GM12878 (cell line): ENCODE results near the gene SMIM20. TPM values are rescaled to one million over a fixed set of nuclear protein-coding genes. Genes with fewer than 3 reads are reported as not detected.

ENCODE experiments used
- ATAC-seq: fragments of 200-7000 bp; cut with Tn5 transposase; 3 replicates; pipeline ENCODE4 v1.9.1; 2020; ENCODE audit warnings: mild to moderate bottlenecking, moderate library complexity
- BruUV-seq: library from RNA; stranded (reverse); fragments of 400-500 nt; replicated peaks from 2 replicates; lab custom pipeline; 2021; lab: Mats Ljungman, UMichigan
- CTCF ChIA-PET: fragments of 300-600 bp; sonication (Branson Sonifier 250); formaldehyde crosslinking; extraction: SDS; loops from one replicate; lab custom pipeline; 2021; ENCODE audit warnings: inconsistent platforms; lab: Yijun Ruan, JAX
- POLR2A ChIA-PET: fragments of 350-600 bp; formaldehyde crosslinking; extraction: SDS; loops from one replicate; lab custom pipeline; 2021; ENCODE audit warnings: inconsistent platforms; lab: Charles Lee
- RAD21 ChIA-PET: fragments of 300-600 bp; sonication (Branson Sonifier 250); formaldehyde crosslinking; loops from one replicate; lab custom pipeline; 2023; ENCODE audit warnings: antibody characterized with exemption; ENCODE audit not compliant: unreplicated experiment; lab: Charles Lee
- SMC1A ChIA-PET: fragments of 300-600 bp; sonication (Branson Sonifier 250); formaldehyde crosslinking; loops from one replicate; lab custom pipeline; 2023; ENCODE audit not compliant: unreplicated experiment, uncharacterized antibody; lab: Charles Lee
- DNase-seq: peaks from one replicate; pipeline ENCODE4 v3.0.0-alpha.2; 2011; ENCODE audit warnings: low read depth, low spot score
- FAIRE-seq: peaks from 3 replicates; lab custom pipeline; 2011; peaks lifted over from hg19 to GRCh38; lab: Jason Lieb, UNC
- H2AFZ ChIP-seq: 2 replicates; pipeline ENCODE4 v1.6.0; 2011; ENCODE audit warnings: low read depth, low read length, control low read depth; ENCODE audit not compliant: control insufficient read depth
- H3K27ac ChIP-seq: 2 replicates; pipeline ENCODE4 v1.5.1; 2011; ENCODE audit warnings: control low read depth; ENCODE audit not compliant: control insufficient read depth, insufficient read depth
- H3K27me3 ChIP-seq, 2 experiments: replicated peaks in 1 of 2; 2 replicates each; pipeline versions ENCODE4 v1.6.0 to v1.6.1; 2011; ENCODE audit warnings: low read length in 1 of 2; ENCODE audit not compliant: control insufficient read depth in 2 of 2, insufficient read depth in 2 of 2
- H3K36me3 ChIP-seq, 2 experiments: 2 replicates each; pipeline ENCODE4 v1.5.1; 2011; ENCODE audit warnings: low read length in 1 of 2; ENCODE audit not compliant: control insufficient read depth in 2 of 2, insufficient read depth in 2 of 2
- H3K4me1 ChIP-seq: 2 replicates; pipeline ENCODE4 v1.6.1; 2011; ENCODE audit warnings: mild to moderate bottlenecking, low read length, moderate library complexity, mixed read lengths; ENCODE audit not compliant: control insufficient read depth, insufficient read depth
- H3K4me2 ChIP-seq: 2 replicates; pipeline ENCODE4 v1.6.0; 2011; ENCODE audit warnings: control low read depth; ENCODE audit not compliant: control insufficient read depth, insufficient read depth
- H3K4me3 ChIP-seq: fragments of 200-600 bp; sonication (generic); 2 replicates; pipeline ENCODE4 v1.5.1; 2016
- H3K79me2 ChIP-seq: 2 replicates; pipeline ENCODE4 v1.6.0; 2011; ENCODE audit warnings: low read length; ENCODE audit not compliant: control insufficient read depth, insufficient read depth
- H3K9ac ChIP-seq: 2 replicates; pipeline ENCODE4 v1.8.0; 2011; ENCODE audit warnings: low read length, control low read depth, mixed read lengths; ENCODE audit not compliant: control insufficient read depth, insufficient read depth
- H3K9me3 ChIP-seq: replicated peaks from 3 replicates; pipeline ENCODE4 v1.5.1; 2011; ENCODE audit warnings: mild to moderate bottlenecking, low read length; ENCODE audit not compliant: control insufficient read depth, insufficient read depth
- H4K20me1 ChIP-seq: 2 replicates; pipeline ENCODE4 v1.6.0; 2011; ENCODE audit not compliant: control insufficient read depth, insufficient read depth
- ATF3 ChIP-seq: IDR thresholded peaks from 2 replicates; pipeline ENCODE4 v1.6.1; 2011; ENCODE audit warnings: low read depth, mild to moderate bottlenecking, low read length, moderate library complexity, borderline replicate concordance; ENCODE audit errors: extremely low read depth
- BACH1 ChIP-seq: fragments of 450-650 bp; IDR thresholded peaks from 2 replicates; pipeline ENCODE4 v1.6.1; 2017; ENCODE audit warnings: mild to moderate bottlenecking, borderline replicate concordance
- CBX5 ChIP-seq: sonication (generic); IDR thresholded peaks from 2 replicates; pipeline ENCODE4 v1.6.1; 2016; ENCODE audit warnings: low read depth, moderate library complexity, mild to moderate bottlenecking, inconsistent platforms
- CREM ChIP-seq: IDR thresholded peaks from 2 replicates; pipeline ENCODE4 v1.6.1; 2014; ENCODE audit warnings: antibody characterized with exemption, low read depth
- HDAC6 ChIP-seq: fragments of 200-600 bp; sonication (generic); IDR thresholded peaks from one replicate; pipeline ENCODE4 v1.8.0; 2017; ENCODE audit warnings: antibody characterized with exemption; ENCODE audit not compliant: unreplicated experiment
- IRF3 ChIP-seq: fragments of 450-650 bp; IDR thresholded peaks from 2 replicates; pipeline ENCODE4 v1.6.1; 2014; ENCODE audit warnings: mild to moderate bottlenecking
- IRF4 ChIP-seq: IDR thresholded peaks from 2 replicates; pipeline ENCODE4 v1.6.1; 2011; ENCODE audit warnings: low read depth, low read length
- MTA2 ChIP-seq: fragments of 450-650 bp; IDR thresholded peaks from 2 replicates; pipeline ENCODE4 v1.6.1; 2016; ENCODE audit warnings: low read depth, mild to moderate bottlenecking, moderate library complexity
- PAX8 ChIP-seq: fragments of 450-650 bp; IDR thresholded peaks from 2 replicates; pipeline ENCODE4 v1.6.1; 2017; ENCODE audit warnings: mild to moderate bottlenecking, moderate library complexity
- REST ChIP-seq: IDR thresholded peaks from 2 replicates; pipeline ENCODE4 v1.6.1; 2012; ENCODE audit warnings: mild to moderate bottlenecking, low read depth, low read length
- SMAD5 ChIP-seq: IDR thresholded peaks from 2 replicates; pipeline ENCODE4 v1.6.1; 2016; ENCODE audit warnings: antibody characterized with exemption, low read depth
- TCF7 ChIP-seq: IDR thresholded peaks from 2 replicates; pipeline ENCODE4 v1.6.1; 2014; ENCODE audit warnings: antibody characterized with exemption, borderline replicate concordance
- WGBS: methylation state at CpG from one replicate; pipeline ENCODE4 v1.1.6; 2016; ENCODE audit warnings: low lambda C conversion rate; ENCODE audit not compliant: insufficient replicate concordance, insufficient coverage; ENCODE audit errors: missing lambda C conversion rate; 5-methylcytosine and 5-hydroxymethylcytosine counted together
- in situ Hi-C: fragments of 300-500 bp; cut with MboI; formaldehyde crosslinking; loops from 9 replicates; pipeline ENCODE4 v1.14.3; 2018; ENCODE audit warnings: mixed read lengths
- intact Hi-C: fragments of 100-400 bp; cut with micrococcal nuclease; formaldehyde crosslinking; loops from one replicate; pipeline ENCODE4 v1.14.2; 2022; ENCODE audit not compliant: unreplicated experiment
- polyA plus RNA-seq, 11 experiments: library from polyadenylated mRNA; depleted of rRNA in 4 of 11; unstranded in 6 of 11; stranded (reverse) in 5 of 11; fragments of >200 nt; fragmentation: Nextera tagmentation in 4 of 11; fragmentation: Illumina TruSeq in 1 of 11; extraction: Ambion mirVana in 4 of 11; extraction: Trizol in 1 of 11; gene quantifications; 1 replicate in 1 of 11; 2 replicates in 10 of 11; pipeline versions ENCODE4 v1.2.1 to v1.2.3, GENCODE V29; 2011 to 2016; ENCODE audit warnings: inconsistent platforms in 2 of 11, missing spikeins in 2 of 11, low read depth in 1 of 11
- total RNA-seq, 4 experiments: library from RNA; depleted of rRNA in 3 of 4; stranded (reverse); fragments of >200 nt in 3 of 4; fragmentation: Illumina TruSeq in 1 of 4; extraction: Trizol in 1 of 4; gene quantifications; 2 replicates each; pipeline versions ENCODE4 v1.2.1 to v1.2.3, GENCODE V29; 2013 to 2021
- TF ChIP-seq, protein P1 (sequence below): fragments of 450-650 bp; IDR thresholded peaks from 2 replicates; pipeline ENCODE4 v1.6.1; 2016; ENCODE audit warnings: mild to moderate bottlenecking
- TF ChIP-seq, protein P2 (sequence below): fragments of 450-650 bp; formaldehyde crosslinking; IDR thresholded peaks from 2 replicates; pipeline ENCODE4 v1.4.0; 2020; ENCODE audit warnings: mild to moderate bottlenecking, moderate library complexity

The SMIM20 gene
- total and polyA plus RNA-seq, 10 of the 15 experiments (the other 5 are each of a cell fraction or from before 2014, with no cell fraction given), result 17.3 to 38.0 (median 28.8) TPM

DNA sequence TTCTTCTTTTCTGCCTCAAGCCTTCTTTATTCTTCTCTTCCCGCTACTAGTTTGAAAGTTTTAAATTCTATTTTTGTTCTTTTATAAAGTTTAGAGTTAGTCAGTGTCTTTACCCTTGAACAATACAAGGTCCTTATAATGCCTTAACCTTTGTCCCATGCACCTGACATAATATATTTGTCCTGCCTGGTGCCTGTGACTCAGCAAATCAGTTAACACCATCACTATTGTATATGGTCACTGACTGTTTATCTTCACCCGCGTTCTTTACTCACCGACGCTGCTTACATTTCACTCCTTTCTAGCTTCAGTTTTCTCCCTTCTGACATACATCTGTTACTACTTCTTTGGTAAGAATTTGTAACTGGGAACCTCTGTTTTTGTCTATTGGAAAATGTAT lies 5.7 kb downstream of the SMIM20 start (continued):
- TF ChIP-seq ATF3, result no peak
- TF ChIP-seq TCF7, result no peak
- no peak for TF ChIP-seq IRF3
- TF ChIP-seq, protein P1, sequence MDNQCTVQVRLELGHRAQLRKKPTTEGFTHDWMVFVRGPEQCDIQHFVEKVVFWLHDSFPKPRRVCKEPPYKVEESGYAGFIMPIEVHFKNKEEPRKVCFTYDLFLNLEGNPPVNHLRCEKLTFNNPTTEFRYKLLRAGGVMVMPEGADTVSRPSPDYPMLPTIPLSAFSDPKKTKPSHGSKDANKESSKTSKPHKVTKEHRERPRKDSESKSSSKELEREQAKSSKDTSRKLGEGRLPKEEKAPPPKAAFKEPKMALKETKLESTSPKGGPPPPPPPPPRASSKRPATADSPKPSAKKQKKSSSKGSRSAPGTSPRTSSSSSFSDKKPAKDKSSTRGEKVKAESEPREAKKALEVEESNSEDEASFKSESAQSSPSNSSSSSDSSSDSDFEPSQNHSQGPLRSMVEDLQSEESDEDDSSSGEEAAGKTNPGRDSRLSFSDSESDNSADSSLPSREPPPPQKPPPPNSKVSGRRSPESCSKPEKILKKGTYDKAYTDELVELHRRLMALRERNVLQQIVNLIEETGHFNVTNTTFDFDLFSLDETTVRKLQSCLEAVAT, result no peak
- TF ChIP-seq HDAC6, result no peak
- no peak for TF ChIP-seq SMAD5
- TF ChIP-seq CBX5, result no peak
- no peak for TF ChIP-seq CREM
- TF ChIP-seq BACH1, result no peak
- no peak for TF ChIP-seq IRF4
- TF ChIP-seq MTA2, result no peak

DNA sequence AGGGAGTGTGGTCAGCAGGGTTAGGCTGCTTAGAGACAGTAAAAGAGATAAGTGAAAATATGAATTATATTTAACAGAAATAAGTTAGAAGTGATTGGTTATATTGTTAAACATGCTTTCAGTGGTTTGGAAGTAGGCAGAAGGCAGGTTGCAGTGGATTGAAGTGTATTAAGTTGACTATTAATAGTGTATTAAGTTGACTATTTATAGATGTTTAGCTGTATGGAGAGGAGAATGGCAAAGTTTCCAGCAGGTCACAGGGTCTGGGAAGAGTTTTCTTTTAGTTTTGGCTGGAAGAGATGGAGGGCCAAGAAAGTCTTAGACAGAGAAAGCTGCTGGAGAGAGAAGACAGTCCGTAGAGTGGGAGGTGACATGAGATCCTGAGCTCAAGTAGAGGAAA lies 7.9 kb downstream of the SMIM20 start:
- Histone ChIP-seq H3K36me3 (no peaks in the 10 kb centered on the region), H3K79me2 (no peaks in the 10 kb centered on the region), H3K9me3 (no peaks in the 10 kb centered on the region), H3K27me3 (no peaks in the 10 kb centered on the region), H2AFZ (no peak overlapping the region), H3K4me1 (no peaks in the 10 kb centered on the region), H3K9ac (no peak overlapping the region), H3K4me3 (no peak overlapping the region), H3K27ac (no peak overlapping the region), H4K20me1 (no peaks in the 10 kb centered on the region), H3K4me2 (no peak overlapping the region)
- in situ Hi-C loops (no loop called here), intact Hi-C loops (no loop called here)
- DNase-seq (no peak), ATAC-seq (no peak), FAIRE-seq (no peak)
- ChIA-PET POLR2A (no interaction called here), RAD21 (interaction anchor here (1.8 kb wide), 1 partner anchor 80 kb away, joined by 4 read pairs; no protein-coding TSS in a partner anchor), CTCF (interaction anchor here (0.8 to 0.9 kb wide), 2 partner anchors 66 to 403 kb away, joined by 3 to 4 read pairs; no protein-coding TSS in a partner anchor), SMC1A (interaction anchor here (0.6 to 2.8 kb wide), 4 partner anchors 12 to 1245 kb away, joined by 3 to 9 read pairs (median 4); no protein-coding TSS in a partner anchor)
- WGBS, result 94% methylated on average over 1 of the region's 1 CpG
- BruUV-seq, result no TSS peak
- TF ChIP-seq REST (no peak), PAX8 (no peak)
- TF ChIP-seq, protein P2, sequence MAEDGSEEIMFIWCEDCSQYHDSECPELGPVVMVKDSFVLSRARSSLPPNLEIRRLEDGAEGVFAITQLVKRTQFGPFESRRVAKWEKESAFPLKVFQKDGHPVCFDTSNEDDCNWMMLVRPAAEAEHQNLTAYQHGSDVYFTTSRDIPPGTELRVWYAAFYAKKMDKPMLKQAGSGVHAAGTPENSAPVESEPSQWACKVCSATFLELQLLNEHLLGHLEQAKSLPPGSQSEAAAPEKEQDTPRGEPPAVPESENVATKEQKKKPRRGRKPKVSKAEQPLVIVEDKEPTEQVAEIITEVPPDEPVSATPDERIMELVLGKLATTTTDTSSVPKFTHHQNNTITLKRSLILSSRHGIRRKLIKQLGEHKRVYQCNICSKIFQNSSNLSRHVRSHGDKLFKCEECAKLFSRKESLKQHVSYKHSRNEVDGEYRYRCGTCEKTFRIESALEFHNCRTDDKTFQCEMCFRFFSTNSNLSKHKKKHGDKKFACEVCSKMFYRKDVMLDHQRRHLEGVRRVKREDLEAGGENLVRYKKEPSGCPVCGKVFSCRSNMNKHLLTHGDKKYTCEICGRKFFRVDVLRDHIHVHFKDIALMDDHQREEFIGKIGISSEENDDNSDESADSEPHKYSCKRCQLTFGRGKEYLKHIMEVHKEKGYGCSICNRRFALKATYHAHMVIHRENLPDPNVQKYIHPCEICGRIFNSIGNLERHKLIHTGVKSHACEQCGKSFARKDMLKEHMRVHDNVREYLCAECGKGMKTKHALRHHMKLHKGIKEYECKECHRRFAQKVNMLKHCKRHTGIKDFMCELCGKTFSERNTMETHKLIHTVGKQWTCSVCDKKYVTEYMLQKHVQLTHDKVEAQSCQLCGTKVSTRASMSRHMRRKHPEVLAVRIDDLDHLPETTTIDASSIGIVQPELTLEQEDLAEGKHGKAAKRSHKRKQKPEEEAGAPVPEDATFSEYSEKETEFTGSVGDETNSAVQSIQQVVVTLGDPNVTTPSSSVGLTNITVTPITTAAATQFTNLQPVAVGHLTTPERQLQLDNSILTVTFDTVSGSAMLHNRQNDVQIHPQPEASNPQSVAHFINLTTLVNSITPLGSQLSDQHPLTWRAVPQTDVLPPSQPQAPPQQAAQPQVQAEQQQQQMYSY (CRISPR knock-in tag), result no peak
